Measurements from ENCODE around the gene CABLES1. TPM values are rescaled to one million over a fixed set of nuclear protein-coding genes. Genes with fewer than 3 reads are reported as not detected.

The CABLES1 gene
- total and polyA plus RNA-seq, 2 of the 8 experiments (the other 6 are each of a cell fraction or from before 2014, with no cell fraction given), result 9.2 to 26.4 TPM

- TF ChIP-seq, protein P1, sequence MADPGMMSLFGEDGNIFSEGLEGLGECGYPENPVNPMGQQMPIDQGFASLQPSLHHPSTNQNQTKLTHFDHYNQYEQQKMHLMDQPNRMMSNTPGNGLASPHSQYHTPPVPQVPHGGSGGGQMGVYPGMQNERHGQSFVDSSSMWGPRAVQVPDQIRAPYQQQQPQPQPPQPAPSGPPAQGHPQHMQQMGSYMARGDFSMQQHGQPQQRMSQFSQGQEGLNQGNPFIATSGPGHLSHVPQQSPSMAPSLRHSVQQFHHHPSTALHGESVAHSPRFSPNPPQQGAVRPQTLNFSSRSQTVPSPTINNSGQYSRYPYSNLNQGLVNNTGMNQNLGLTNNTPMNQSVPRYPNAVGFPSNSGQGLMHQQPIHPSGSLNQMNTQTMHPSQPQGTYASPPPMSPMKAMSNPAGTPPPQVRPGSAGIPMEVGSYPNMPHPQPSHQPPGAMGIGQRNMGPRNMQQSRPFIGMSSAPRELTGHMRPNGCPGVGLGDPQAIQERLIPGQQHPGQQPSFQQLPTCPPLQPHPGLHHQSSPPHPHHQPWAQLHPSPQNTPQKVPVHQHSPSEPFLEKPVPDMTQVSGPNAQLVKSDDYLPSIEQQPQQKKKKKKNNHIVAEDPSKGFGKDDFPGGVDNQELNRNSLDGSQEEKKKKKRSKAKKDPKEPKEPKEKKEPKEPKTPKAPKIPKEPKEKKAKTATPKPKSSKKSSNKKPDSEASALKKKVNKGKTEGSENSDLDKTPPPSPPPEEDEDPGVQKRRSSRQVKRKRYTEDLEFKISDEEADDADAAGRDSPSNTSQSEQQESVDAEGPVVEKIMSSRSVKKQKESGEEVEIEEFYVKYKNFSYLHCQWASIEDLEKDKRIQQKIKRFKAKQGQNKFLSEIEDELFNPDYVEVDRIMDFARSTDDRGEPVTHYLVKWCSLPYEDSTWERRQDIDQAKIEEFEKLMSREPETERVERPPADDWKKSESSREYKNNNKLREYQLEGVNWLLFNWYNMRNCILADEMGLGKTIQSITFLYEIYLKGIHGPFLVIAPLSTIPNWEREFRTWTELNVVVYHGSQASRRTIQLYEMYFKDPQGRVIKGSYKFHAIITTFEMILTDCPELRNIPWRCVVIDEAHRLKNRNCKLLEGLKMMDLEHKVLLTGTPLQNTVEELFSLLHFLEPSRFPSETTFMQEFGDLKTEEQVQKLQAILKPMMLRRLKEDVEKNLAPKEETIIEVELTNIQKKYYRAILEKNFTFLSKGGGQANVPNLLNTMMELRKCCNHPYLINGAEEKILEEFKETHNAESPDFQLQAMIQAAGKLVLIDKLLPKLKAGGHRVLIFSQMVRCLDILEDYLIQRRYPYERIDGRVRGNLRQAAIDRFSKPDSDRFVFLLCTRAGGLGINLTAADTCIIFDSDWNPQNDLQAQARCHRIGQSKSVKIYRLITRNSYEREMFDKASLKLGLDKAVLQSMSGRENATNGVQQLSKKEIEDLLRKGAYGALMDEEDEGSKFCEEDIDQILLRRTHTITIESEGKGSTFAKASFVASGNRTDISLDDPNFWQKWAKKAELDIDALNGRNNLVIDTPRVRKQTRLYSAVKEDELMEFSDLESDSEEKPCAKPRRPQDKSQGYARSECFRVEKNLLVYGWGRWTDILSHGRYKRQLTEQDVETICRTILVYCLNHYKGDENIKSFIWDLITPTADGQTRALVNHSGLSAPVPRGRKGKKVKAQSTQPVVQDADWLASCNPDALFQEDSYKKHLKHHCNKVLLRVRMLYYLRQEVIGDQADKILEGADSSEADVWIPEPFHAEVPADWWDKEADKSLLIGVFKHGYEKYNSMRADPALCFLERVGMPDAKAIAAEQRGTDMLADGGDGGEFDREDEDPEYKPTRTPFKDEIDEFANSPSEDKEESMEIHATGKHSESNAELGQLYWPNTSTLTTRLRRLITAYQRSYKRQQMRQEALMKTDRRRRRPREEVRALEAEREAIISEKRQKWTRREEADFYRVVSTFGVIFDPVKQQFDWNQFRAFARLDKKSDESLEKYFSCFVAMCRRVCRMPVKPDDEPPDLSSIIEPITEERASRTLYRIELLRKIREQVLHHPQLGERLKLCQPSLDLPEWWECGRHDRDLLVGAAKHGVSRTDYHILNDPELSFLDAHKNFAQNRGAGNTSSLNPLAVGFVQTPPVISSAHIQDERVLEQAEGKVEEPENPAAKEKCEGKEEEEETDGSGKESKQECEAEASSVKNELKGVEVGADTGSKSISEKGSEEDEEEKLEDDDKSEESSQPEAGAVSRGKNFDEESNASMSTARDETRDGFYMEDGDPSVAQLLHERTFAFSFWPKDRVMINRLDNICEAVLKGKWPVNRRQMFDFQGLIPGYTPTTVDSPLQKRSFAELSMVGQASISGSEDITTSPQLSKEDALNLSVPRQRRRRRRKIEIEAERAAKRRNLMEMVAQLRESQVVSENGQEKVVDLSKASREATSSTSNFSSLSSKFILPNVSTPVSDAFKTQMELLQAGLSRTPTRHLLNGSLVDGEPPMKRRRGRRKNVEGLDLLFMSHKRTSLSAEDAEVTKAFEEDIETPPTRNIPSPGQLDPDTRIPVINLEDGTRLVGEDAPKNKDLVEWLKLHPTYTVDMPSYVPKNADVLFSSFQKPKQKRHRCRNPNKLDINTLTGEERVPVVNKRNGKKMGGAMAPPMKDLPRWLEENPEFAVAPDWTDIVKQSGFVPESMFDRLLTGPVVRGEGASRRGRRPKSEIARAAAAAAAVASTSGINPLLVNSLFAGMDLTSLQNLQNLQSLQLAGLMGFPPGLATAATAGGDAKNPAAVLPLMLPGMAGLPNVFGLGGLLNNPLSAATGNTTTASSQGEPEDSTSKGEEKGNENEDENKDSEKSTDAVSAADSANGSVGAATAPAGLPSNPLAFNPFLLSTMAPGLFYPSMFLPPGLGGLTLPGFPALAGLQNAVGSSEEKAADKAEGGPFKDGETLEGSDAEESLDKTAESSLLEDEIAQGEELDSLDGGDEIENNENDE (IDR thresholded peaks at IDR 0.05; ENCODE audit: insufficient replicate concordance, low read length), result no peak
- TF ChIP-seq KDM5A (IDR thresholded peaks at IDR 0.05; ENCODE audit: low read length) (no peak), SIRT6 (IDR thresholded peaks at IDR 0.05; ENCODE audit: low read length) (no peak), SP4 (IDR thresholded peaks at IDR 0.05; ENCODE audit: low read length) (no peak)
Observed at GRCh38 chr18:23093772-23094171, 41.5 kb upstream of the CABLES1 start (continued).
